Measurements from ENCODE around the gene VRK1.

VRK1 gene

GRCh38 chr14:96752594-96752993 is 44.6 kb upstream of the VRK1 start:
- DNase-seq (ENCODE audit: extremely low read depth, insufficient read length), result no peak
- no peak for TF ChIP-seq CTCF (IDR thresholded peaks at IDR 0.05; ENCODE audit: insufficient read depth, low read length, poor library complexity, severe bottlenecking)

GRCh38 chr14:96754162-96754844 is 42.9 kb upstream of the VRK1 start:
- no peak for TF ChIP-seq CTCF (IDR thresholded peaks at IDR 0.05; ENCODE audit: insufficient read depth, low read length, poor library complexity, severe bottlenecking)
- H3K27me3 ChIP-seq (replicated peaks; ENCODE audit: control insufficient read depth, insufficient read depth, low read length), result no peaks in the 10 kb centered on the region; the same call in 1 of the 2 replicates
- no peaks in the 10 kb centered on the region for H3K36me3 ChIP-seq (ENCODE audit: control insufficient read depth, insufficient read depth, low read length)
- H3K4me3 ChIP-seq (replicated peaks; ENCODE audit: low read depth, low read length), result no peak overlapping the region
- no peak for DNase-seq (ENCODE audit: extremely low read depth, insufficient read length)

More at GRCh38 chr14:96752594-96752993, 44.6 kb upstream of the VRK1 start:
- Histone ChIP-seq H3K4me3 (replicated peaks; ENCODE audit: low read depth, low read length) (no peak overlapping the region), H3K36me3 (ENCODE audit: control insufficient read depth, insufficient read depth, low read length) (no peaks in the 10 kb centered on the region), H3K27me3 (replicated peaks; ENCODE audit: control insufficient read depth, insufficient read depth, low read length) (no peaks in the 10 kb centered on the region; the same call in 1 of the 2 replicates)

GRCh38 chr14:96754845-96755184 is 42.4 kb upstream of the VRK1 start:
- TF ChIP-seq CTCF (IDR thresholded peaks at IDR 0.05; ENCODE audit: insufficient read depth, low read length, poor library complexity, severe bottlenecking), result no peak
- H3K36me3 ChIP-seq (ENCODE audit: control insufficient read depth, insufficient read depth, low read length), result no peaks in the 10 kb centered on the region
- H3K4me3 ChIP-seq (replicated peaks; ENCODE audit: low read depth, low read length), result no peak overlapping the region
- no peaks in the 10 kb centered on the region; the same call in 1 of the 2 replicates for H3K27me3 ChIP-seq (replicated peaks; ENCODE audit: control insufficient read depth, insufficient read depth, low read length)
- no peak for DNase-seq (ENCODE audit: extremely low read depth, insufficient read length)

- no peak for TF ChIP-seq CTCF (IDR thresholded peaks at IDR 0.05; ENCODE audit: insufficient read depth, low read length, poor library complexity, severe bottlenecking)
- DNase-seq (ENCODE audit: extremely low read depth, insufficient read length), result no peak
- H3K4me3 ChIP-seq (replicated peaks; ENCODE audit: low read depth, low read length), result no peak overlapping the region
- H3K36me3 ChIP-seq (ENCODE audit: control insufficient read depth, insufficient read depth, low read length), result no peaks in the 10 kb centered on the region
- no peaks in the 10 kb centered on the region; the same call in 1 of the 2 replicates for H3K27me3 ChIP-seq (replicated peaks; ENCODE audit: control insufficient read depth, insufficient read depth, low read length)
Observed at GRCh38 chr14:96756745-96757144, 40.4 kb upstream of the VRK1 start.

- no peaks in the 10 kb centered on the region; the same call in 1 of the 2 replicates for H3K27me3 ChIP-seq (replicated peaks; ENCODE audit: control insufficient read depth, insufficient read depth, low read length)
- no peak for DNase-seq (ENCODE audit: extremely low read depth, insufficient read length)
- no peak overlapping the region for H3K4me3 ChIP-seq (replicated peaks; ENCODE audit: low read depth, low read length)
- no peak for TF ChIP-seq CTCF (IDR thresholded peaks at IDR 0.05; ENCODE audit: insufficient read depth, low read length, poor library complexity, severe bottlenecking)
- no peaks in the 10 kb centered on the region for H3K36me3 ChIP-seq (ENCODE audit: control insufficient read depth, insufficient read depth, low read length)
Observed at GRCh38 chr14:96757456-96757855, 39.7 kb upstream of the VRK1 start.

GRCh38 chr14:96761066-96761465 is 36.1 kb upstream of the VRK1 start:
- Histone ChIP-seq H3K36me3 (ENCODE audit: control insufficient read depth, insufficient read depth, low read length) (no peaks in the 10 kb centered on the region), H3K27me3 (replicated peaks; ENCODE audit: control insufficient read depth, insufficient read depth, low read length) (no peaks in the 10 kb centered on the region), H3K4me3 (replicated peaks; ENCODE audit: low read depth, low read length) (no peak overlapping the region)
- DNase-seq (ENCODE audit: extremely low read depth, insufficient read length), result no peak
- no peak for TF ChIP-seq CTCF (IDR thresholded peaks at IDR 0.05; ENCODE audit: insufficient read depth, low read length, poor library complexity, severe bottlenecking)
